Measurements from ENCODE around the gene ZNF385D.

The ZNF385D gene, protein sequence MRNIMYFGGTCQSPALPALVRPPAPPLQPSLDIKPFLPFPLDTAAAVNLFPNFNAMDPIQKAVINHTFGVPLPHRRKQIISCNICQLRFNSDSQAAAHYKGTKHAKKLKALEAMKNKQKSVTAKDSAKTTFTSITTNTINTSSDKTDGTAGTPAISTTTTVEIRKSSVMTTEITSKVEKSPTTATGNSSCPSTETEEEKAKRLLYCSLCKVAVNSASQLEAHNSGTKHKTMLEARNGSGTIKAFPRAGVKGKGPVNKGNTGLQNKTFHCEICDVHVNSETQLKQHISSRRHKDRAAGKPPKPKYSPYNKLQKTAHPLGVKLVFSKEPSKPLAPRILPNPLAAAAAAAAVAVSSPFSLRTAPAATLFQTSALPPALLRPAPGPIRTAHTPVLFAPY

DNA sequence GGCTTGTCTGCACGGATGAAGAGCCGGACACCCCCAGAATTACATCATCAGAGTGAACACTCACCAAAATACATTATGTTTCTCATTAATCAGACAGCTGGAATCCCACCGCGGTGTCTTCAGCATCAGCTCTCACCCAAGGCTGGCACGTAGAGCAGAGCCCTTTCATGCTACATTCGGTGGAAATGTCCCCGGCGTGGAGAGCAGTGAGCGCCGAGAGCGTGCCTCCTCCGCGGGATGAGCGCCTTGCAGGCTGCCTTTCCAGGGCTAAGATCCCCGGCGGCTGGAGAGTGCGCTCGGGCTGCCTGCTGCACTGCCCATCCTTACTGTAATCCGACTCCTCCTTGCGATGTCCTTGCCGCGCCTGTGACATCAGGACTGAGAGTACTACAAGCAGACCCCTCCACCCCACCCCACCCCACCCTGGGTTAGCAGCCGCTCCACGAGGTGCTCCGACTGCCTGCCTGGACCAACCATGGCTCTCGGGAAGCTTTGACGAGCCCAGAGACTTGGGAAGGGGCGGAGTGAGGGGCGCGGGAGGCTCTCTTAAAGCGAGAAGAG, at the start of gene ZNF385D:
ZNF385D (minus strand) TSS at position 380 of the 561 bp plus-strand sequence; CDS start at position 86, 294 bp downstream.
- DNase-seq: no peak

DNA sequence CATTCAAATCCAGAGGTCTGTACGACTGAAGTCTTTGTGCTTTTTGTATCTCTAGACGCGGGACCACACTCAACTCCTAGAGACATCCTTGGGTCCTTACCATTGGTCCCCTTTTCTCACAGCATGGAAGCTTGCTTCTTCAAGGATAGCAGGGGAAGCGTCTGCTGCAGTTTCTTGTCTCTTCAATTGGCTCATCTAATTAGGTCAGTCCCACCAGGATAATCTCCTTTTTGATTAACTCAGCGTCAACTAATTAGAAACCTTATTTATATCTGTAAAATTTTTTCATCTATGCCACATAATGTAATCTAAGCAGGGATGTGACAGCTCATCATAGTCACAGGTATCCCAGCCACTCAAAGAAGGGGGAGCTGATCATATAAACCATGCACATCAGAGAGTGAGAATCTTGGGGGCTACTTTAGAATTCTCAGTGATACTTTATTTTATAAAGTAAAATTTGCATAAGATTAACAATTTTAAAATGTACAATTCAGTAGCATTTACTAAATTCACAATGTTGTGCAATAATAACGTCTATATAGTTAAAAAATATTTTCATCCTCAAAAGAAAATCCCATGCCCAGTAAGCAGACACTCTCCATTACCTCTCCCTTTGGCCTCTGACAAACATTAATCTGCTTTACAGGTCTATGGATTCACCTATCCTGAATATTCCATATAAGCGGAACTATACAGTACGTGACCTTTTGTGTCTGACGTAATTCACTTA, 47.5 kb upstream of the ZNF385D start:
- no peak for DNase-seq

DNA sequence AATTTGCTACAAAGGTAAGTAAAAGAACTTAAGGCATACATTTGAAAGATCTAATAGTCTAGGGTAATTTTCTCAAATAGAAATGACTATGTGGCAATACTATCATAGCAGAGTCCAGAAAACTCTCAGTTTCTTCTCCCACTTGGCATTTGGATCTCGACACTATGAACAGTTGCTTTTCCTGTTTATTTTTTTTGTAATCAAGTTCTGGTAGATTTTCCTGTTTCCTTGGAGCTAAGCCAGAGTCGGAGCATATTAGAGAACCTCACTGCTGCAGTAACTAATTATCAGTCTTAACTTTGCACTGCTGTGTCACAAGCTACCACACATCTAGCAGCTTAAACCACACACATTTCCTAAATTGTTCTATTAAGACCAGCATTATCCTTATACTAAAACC, 44.9 kb upstream of the ZNF385D start:
- DNase-seq: no peak

DNA sequence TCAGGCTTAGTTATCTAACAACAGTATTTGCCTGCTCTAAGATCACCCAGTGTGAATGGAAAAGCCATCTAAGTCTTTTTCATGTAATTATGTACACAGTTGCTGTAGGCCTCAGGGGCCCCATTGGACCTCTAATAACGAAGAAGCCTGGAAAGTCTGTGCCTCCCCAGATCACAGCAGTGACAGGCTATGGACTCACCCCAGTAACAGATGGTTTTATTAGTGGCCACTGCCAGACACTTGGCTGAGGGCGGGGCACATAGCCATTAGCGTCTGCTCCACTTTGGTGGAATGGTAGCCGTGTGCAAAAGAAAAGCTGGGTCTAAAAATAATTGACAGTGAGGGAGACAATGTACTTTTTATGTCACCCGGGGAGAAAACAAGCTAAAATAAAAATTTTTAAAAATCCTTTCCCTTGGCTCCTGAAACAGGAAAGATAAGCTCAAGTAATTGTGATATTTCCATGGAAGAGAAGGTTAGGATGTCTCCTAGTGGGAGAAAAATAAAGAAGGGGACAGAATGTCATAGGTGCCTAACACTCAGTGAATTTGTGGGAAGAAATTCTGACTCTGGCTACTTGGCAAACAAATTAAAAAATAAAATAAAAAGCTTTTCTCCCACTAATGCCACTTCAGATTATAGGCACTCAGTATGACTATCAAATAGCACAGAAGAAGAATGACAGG, 44.3 kb upstream of the ZNF385D start:
- no peak for DNase-seq

DNA sequence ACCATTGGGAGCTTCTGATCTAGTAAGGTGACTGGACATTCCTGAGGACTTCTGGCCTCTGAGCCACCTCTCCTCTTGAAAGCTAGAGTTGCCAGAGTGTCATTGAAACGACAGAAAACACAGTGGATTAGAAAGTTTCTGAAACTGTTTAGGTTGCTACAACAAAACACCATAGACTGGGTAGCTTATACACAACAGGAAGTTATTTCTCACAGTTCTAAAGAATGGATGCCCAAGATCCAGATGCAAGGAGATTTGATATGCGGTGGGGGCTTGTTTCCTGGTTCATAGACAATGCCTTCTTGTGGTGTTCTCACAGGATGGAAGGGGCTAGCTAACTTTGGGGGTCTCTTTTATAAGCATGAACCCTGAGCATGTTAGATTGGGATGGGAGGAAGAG, 43.3 kb upstream of the ZNF385D start:
- DNase-seq: no peak

DNA sequence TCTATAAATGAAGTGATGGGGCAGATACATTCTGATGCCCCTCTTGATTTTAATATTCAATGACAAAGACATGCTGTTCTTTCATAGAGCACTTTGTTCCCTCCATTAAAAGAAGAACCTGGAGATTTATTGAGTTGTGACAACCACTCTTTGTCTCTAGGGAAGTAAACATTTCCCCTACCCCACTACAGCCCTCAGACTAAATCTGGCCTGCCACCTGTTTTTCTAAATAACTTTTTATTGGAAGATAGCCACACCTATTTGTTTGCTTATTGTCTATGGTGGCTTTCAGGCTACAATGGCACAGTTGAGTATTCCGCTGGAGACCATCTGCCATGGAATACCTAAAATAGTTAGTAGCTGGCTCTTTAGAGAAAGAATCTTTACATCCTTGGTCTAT, 41.2 kb upstream of the ZNF385D start:
- no peak for DNase-seq

DNA sequence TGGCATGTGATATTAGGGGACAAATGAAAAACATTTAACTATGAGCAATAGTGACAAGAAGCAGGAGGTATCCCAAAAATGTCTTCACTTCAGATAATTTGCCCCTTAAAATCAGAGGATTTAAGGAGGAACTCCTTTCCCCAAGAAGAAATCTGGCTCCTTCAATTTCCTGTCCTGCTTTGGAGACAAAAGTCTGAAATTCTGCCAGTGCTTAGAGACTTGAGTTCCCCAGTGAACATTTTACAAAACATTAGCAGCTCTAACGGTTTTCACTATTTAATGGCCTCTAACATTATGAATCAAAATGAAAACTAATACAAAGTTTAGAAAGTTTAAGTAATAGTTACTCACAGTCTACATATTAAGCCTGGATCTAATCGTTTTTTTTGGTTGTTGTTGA, 40.3 kb upstream of the ZNF385D start:
- DNase-seq: no peak

DNA sequence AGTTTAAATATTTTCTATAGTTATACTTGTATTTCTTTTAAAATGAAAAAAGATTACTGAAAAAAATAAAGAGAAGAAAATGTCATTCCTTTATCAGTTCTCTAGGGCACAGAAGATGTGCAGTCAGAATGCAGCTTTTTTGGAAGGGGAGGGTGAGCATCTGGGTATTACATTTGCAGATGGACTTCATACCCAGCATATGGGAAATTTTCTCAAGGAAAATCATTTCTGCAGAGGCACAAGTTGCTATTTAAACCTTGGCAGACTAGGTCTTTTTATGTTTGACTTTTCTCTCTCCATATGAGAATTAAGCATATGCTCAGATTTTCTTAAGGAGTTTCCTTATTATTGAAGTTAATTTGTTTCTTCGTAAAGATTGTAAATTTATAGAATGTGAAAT, 39.5 kb upstream of the ZNF385D start:
- DNase-seq: no peak

DNA sequence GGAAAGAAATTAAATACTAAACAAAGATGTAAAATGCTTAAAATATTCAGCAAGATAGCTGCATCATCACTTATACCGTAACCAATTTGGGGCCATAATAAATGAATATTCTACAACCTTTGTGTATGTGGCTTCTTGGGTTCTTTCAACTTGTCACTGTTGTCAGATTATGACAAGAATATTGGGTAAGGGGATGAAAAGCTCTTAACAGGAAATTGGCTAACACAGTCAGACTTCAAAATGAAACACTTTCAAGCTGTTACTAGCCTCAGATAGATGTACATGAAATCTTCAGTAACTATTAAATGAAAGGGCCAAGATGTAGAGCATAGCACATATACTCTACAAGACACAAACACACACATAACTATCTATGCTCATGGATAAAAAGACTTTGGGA, 38.7 kb upstream of the ZNF385D start:
- no peak for DNase-seq

DNA sequence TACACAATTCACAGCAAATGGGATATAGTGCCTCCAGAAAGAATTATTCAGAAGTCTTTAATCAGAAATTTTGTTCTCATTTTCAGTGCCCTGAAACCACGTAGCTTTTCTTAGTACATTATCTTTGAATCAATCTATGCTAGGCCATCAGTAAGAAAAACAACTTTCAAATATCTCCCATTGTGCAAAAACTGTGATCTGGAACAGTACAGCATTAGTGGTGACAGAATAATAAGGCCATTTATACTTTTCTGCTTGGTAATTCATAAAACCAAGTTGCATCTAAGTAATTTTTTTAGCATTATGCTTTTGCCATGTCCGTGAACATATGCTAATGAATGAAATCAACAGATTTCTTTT, 35.4 kb upstream of the ZNF385D start:
- DNase-seq: no peak

DNA sequence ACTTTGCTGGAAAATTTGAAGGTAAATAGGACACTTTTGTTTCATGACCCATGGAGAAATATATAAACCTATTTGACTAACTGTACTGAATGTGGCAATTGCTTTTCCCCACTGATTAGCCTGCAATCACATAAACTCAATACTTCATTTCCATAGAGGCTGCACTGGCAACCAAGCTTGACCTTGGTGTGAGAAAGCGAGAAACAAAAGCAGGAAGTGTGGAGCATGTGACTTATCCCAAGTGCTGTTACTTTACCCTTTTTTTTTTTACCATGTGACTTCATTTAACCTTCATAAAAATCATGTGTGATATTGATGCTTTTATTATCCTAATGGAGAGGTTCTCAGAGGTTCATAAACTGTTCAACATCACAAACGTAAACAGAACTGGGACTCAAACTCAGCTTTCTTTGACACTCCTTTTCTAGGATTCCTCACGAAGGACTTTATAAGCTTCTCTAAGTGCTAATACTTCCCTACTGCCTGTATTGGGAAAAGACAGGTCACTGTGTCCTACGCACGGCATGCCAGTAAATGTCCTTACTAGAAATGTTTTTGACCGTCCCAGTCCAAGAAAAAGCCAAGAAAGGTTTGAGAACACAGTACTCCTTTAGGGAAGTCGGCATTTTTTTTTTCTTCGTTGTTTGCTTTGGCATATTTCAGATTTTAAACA, 34.9 kb upstream of the ZNF385D start:
- DNase-seq: no peak

DNA sequence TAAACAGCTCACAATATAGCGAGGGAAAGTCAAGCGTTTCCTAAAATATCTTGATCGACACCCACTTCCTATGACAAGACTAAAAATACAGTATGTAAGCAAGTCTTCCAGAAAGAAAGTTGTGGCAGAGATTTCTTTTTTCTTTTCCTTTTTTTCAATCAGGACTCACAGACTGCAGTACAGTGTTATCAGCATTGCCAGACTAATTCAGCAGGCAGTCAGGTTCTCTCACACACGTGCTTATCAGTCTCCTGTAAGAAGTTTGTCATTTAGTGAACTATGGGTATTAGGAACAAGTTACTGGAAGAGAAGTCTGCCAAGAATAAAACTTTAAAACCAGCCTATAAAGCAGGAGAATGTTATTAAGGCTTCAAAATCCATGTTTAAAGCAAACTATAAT, 32.8 kb upstream of the ZNF385D start:
- DNase-seq: no peak

DNA sequence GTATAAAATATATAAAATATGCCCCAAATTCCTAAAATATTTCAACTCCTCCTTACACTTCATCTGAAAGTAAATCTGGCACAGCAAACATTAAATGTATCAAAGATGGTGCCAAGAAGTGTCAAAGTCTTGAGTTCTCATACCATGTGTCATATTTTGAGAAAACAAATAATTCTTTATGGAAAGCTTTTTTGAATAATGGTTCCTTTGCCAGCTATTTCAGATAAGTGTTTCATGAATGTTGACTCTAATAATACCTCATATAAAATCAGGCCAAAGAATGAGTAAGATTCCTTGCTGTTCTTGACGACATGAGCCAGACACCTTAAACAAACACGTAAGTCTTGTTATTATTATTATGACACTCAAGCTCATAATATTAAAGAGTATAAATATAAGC, 30.3 kb upstream of the ZNF385D start:
- DNase-seq: no peak

DNA sequence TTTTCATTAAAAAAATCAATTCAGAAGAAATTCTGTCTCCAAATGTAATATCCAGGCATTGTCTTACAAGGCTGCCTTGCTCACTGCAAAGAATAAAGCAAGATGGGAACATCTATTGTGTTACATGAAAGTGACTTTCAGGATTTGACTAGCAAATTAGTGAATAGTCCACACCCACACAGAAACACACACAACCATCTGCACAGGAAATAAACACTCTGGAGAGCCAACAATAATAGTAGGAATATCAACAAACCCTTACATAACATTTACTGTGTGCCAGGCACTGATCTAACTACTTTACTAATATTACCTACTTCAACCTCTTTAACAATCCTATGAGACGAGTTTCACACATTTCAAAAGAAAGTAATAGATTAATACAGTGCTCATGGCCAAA, 28.9 kb upstream of the ZNF385D start:
- no peak for DNase-seq

DNA sequence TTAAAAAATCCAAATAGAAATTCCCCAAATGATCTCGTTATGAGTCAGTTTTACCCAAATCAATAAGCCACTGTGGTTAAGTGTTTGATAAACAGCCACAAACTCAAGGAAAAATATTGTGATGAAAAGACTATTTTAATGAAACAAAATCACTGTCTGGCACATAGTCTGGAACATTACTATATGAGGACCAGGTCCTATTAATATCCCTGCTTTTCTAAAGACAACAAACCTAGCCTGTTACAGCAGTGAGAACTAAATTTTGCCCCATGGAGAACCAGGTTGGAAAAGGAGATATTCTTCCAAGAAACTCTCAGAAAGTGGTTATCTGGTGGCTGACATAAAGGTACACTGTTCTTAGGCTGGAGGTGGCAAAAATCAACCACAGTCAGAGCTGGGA, 27.7 kb upstream of the ZNF385D start:
- no peak for DNase-seq

DNA sequence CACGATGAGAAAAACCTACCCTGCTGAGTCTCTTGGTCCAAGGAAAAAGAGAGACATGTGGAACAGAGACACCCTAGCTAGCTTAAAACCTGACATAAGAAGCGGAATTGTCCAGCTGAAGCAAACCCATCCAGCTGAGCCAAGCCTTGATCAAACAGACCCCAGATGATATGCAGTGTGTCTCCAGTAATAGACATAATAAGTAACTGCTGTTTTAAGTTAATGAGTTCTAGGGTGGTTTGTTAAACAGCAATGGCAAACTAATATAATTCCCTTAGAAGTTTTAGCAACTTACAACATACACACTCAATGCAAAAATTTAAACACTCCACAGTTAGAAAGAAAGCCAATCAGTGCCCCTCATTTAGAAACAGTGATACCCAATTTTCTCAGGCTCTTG, 26.8 kb upstream of the ZNF385D start:
- DNase-seq: no peak

DNA sequence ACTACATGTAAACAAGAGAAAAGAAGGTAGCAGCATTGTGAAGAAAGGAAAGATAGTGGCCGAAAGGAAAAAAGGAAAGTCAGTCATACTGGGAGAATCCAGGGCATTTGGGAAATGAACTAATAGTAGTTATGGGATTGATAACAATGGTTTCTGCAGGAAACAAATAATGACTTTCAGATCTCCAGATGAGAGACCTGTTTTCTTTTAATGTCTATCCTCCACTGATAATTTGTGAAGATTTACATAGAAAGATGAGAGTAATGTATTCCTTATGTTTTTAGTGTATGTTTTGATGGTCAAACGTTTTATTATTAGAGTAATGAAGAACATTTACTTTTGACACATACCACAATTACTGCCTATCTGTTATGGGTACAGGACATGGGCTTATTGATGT, 15.0 kb upstream of the ZNF385D start:
- no peak for DNase-seq

DNA sequence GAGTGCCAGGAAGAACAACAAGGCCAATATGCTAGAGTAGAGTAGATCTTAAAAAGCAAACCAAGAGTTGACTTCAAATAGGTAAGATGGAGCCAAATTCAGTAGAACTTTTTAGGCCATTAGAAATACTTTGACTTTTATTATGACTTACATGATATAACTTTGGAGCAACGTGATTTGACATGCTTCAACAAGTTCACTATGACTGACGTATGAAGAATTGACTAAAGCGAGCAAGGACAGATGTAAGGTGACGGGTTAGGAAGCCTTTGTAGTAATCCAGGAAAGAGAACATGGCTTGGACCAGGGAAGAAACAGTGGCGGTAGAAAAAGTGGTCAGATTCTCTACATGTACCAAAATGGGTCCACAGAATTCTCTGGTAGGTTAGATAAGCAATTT, 4.9 kb upstream of the ZNF385D start:
- no peak for DNase-seq

DNA sequence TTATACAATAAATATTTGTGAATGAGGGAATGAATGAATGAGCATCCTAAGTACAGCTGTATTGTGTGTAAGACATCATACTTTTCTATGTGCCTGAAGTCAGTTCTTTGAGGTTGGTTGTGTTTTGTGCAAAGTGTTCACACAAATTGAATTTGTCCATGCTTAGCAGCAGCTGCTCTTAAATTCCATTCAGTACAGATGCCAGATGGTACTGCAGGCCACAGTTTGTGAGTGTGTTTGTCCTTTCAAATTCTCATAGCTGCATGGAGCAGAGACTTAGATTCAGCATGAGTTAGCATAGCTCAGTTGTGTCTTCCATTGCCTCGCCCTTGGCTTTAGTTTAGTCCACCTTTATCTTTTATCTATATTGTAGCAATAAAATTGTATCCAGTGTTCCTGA, 3.8 kb upstream of the ZNF385D start:
- DNase-seq: no peak

DNA sequence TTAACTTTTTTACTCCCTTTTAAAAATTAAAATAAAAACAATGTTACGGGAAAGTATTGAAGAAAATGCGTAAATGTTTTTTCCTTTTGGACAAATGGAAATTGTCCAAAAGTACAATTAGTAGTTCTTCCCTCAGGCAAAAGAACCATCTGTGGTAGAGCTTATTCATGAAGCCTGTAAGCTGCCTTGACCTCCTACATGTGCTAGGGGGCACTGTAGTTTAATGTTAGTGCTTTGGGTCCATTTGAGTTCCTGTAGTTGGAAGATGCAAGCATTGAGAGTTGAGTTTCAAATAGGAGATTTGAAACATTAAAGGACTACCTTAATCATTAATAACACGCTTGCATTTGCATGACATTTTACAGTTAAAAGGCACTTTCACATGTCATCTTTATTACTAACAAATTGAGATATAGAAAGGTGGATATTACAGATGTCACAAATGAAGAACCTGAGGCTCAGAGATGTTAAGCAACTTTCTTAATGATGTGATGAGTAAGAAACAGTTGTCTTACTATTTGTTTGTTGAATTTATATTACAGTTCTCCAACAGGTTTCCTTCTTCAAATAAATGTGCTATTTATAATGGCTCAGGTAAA, 1.8 kb upstream of the ZNF385D start:
- no peak for DNase-seq

DNA sequence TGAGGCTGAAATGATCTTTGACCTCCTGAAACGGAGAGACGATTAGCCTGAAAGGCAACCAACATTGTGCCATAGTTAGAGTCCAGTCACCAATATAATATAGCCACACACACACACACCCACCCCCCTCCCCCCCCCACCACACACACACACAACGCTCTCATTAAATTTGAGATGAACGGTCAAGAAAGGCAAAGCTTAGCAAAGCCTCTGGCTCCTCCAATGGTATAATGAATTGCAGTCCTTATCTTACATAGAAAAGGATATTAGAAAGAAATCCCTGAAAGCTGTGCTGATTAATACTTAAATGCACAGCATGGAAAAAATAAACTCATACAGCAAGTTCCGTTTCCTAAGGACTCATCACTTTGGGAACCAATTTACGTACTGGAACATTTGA, 876 bp upstream of the ZNF385D start:
- DNase-seq: no peak

DNA sequence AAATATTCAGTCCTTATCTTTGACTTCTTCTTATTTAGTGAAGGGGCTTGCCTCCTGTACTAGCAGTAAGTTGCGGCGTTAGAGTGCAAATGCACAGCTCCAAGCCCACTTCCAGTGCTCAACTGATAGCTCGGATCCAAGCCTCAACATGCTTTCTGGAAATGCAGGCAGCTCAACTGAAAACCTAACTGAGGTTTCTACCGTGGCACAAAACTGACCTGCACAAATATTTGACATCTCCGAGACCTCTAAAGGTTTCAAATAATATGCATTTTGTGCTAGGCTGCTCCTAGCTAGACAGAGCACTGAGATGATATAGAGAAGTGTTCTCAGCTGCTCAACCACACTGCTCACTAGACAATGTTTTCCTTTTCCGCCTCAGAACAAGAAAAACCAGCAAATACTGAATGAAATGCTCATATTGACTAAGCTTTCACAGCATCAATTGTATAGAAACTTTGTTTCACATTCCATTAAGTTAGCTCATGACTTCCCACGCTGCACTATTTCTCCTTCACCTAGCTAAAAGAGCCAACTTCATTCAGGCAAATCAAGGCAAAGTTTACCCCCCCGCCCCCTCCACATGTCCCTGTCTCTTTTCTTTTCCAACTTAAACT, 822 bp downstream of the ZNF385D start:
- DNase-seq: no peak

Measured in stimulated activated CD8-positive, alpha-beta memory T cell treated with anti-CD3 and anti-CD28 coated beads, Interleukin-4, amount 100 ng/mL, for 48 hours (primary cell).